Panc1 (cell line): ENCODE measurements around the gene SH2D3C. TPM values are rescaled to one million over a fixed set of nuclear protein-coding genes. Genes with fewer than 3 reads are reported as not detected.

Experiments used
- ATAC-seq: fragments of 200-7000 bp; cut with Tn5 transposase; 2 replicates; pipeline ENCODE4 v1.9.1; 2020; ENCODE audit warnings: mild to moderate bottlenecking, moderate library complexity
- BruUV-seq: library from RNA; stranded (reverse); fragments of 400-500 nt; replicated peaks from 2 replicates; lab custom pipeline; 2021; lab: Mats Ljungman, UMichigan
- CTCF ChIA-PET: fragments of 300-600 bp; sonication (Branson Sonifier 250); formaldehyde crosslinking; loops from one replicate; lab custom pipeline; 2022; ENCODE audit warnings: antibody characterized with exemption; lab: Charles Lee
- POLR2A ChIA-PET: fragments of 300-600 bp; sonication (Branson Sonifier 250); formaldehyde crosslinking; loops from one replicate; lab custom pipeline; 2022; ENCODE audit warnings: antibody characterized with exemption; lab: Charles Lee
- DNase-seq: peaks from one replicate; pipeline ENCODE4 v3.0.0-alpha.2; 2010; ENCODE audit warnings: low read depth, low spot score
- H3K27ac ChIP-seq: 2 replicates; pipeline ENCODE4 v1.5.1; 2011; ENCODE audit warnings: mild to moderate bottlenecking, low read length, inconsistent platforms
- H3K27me3 ChIP-seq: fragments of 200-500 bp; sonication (Bioruptor generic); 2 replicates; pipeline ENCODE4 v1.6.0; 2014; ENCODE audit warnings: low read length, inconsistent platforms; ENCODE audit not compliant: control insufficient read depth, insufficient read depth
- H3K36me3 ChIP-seq: fragments of 200-500 bp; sonication (Bioruptor generic); 2 replicates; pipeline ENCODE4 v1.5.1; 2014; ENCODE audit warnings: inconsistent platforms, mild to moderate bottlenecking, low read length, moderate library complexity; ENCODE audit not compliant: control insufficient read depth, insufficient read depth
- H3K4me1 ChIP-seq: 2 replicates; pipeline ENCODE4 v1.5.1; 2011; ENCODE audit warnings: inconsistent platforms, mild to moderate bottlenecking, low read length, moderate library complexity; ENCODE audit not compliant: control insufficient read depth, insufficient read depth
- H3K4me3 ChIP-seq, 2 experiments: 2 replicates each; pipeline ENCODE4 v1.5.1; 2011 to 2012; ENCODE audit warnings: low read depth in 2 of 2, low read length in 2 of 2, mild to moderate bottlenecking in 2 of 2, inconsistent platforms in 1 of 2, moderate library complexity in 1 of 2
- H3K9me3 ChIP-seq: fragments of 200-500 bp; sonication (Bioruptor generic); 2 replicates; pipeline ENCODE4 v1.5.1; 2014; ENCODE audit warnings: low read depth, mild to moderate bottlenecking, inconsistent platforms, low read length, moderate library complexity; ENCODE audit not compliant: control insufficient read depth, insufficient read depth
- POLR2AphosphoS5 ChIP-seq: IDR thresholded peaks from 2 replicates; pipeline ENCODE4 v1.6.1; 2012; ENCODE audit warnings: mild to moderate bottlenecking, low read depth, low read length, moderate library complexity
- REST ChIP-seq, 2 experiments: IDR thresholded peaks; 2 replicates each; pipeline ENCODE4 v1.6.1; 2011 to 2012; ENCODE audit warnings: low read depth in 2 of 2, control low read depth in 1 of 2, low read length in 1 of 2, mild to moderate bottlenecking in 1 of 2, moderate library complexity in 1 of 2; ENCODE audit not compliant: insufficient read depth in 1 of 2
- SIN3A ChIP-seq: IDR thresholded peaks from 2 replicates; pipeline ENCODE4 v1.6.1; 2012; ENCODE audit warnings: low read depth, mild to moderate bottlenecking, low read length, moderate library complexity, borderline replicate concordance; ENCODE audit not compliant: insufficient read depth
- TCF7L2 ChIP-seq: IDR thresholded peaks from 2 replicates; pipeline ENCODE4 v1.6.1; 2011; ENCODE audit warnings: mild to moderate bottlenecking, low read depth, low read length, inconsistent platforms
- in situ Hi-C: cut with HindIII; loops from 2 replicates; pipeline ENCODE4 v1.10.0; 2016; ENCODE audit warnings: low sequenced_read_pairs, low pct_unique_long_range_greater_than_20kb
- intact Hi-C: fragments of 100-400 bp; cut with micrococcal nuclease; formaldehyde crosslinking; loops from one replicate; pipeline ENCODE4 v1.10.0; 2022; ENCODE audit not compliant: unreplicated experiment
- total RNA-seq: library from RNA; stranded (reverse); gene quantifications from one replicate; pipeline ENCODE4 v1.2.1, GENCODE V29; 2021; ENCODE audit not compliant: unreplicated experiment
- TF ChIP-seq, protein P1 (sequence below): fragments of 450-650 bp; IDR thresholded peaks from 2 replicates; pipeline ENCODE4 v1.5.1; 2017; ENCODE audit warnings: mild to moderate bottlenecking

Gene SH2D3C
- total RNA-seq, 1 experiment from 2014 or later, result 0.49 TPM

GRCh38 chr9:127729522-127730256, 48.8 kb downstream of the SH2D3C start:
- no peak for TF ChIP-seq REST (IDR thresholded peaks at IDR 0.05; ENCODE audit: insufficient read depth in 1 of 2, low read depth in 2 of 2, low read length in 1 of 2)
- no peak for TF ChIP-seq POLR2AphosphoS5
- TF ChIP-seq, protein P1, sequence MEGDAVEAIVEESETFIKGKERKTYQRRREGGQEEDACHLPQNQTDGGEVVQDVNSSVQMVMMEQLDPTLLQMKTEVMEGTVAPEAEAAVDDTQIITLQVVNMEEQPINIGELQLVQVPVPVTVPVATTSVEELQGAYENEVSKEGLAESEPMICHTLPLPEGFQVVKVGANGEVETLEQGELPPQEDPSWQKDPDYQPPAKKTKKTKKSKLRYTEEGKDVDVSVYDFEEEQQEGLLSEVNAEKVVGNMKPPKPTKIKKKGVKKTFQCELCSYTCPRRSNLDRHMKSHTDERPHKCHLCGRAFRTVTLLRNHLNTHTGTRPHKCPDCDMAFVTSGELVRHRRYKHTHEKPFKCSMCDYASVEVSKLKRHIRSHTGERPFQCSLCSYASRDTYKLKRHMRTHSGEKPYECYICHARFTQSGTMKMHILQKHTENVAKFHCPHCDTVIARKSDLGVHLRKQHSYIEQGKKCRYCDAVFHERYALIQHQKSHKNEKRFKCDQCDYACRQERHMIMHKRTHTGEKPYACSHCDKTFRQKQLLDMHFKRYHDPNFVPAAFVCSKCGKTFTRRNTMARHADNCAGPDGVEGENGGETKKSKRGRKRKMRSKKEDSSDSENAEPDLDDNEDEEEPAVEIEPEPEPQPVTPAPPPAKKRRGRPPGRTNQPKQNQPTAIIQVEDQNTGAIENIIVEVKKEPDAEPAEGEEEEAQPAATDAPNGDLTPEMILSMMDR, result no peak
- Histone ChIP-seq H3K9me3 (no peaks in the 10 kb centered on the region), H3K27me3 (no peaks in the 10 kb centered on the region), H3K4me1 (no peaks in the 10 kb centered on the region), H3K36me3 (no peaks in the 10 kb centered on the region), H3K27ac (no peak overlapping the region), H3K4me3 (no peak overlapping the region)
- intact Hi-C loops (loop anchor here (10.0 kb wide), 1 partner anchor 145 kb away; no protein-coding TSS in a partner anchor), in situ Hi-C loops (no loop called here)
- POLR2A ChIA-PET, result interaction anchor here (0.6 kb wide), 1 partner anchor 426 kb away, joined by 9 read pairs; no protein-coding TSS in a partner anchor
- CTCF ChIA-PET, result interaction anchor here (1.0 kb wide), 1 partner anchor 129 kb away, joined by 7 read pairs; no protein-coding TSS in a partner anchor
- DNase-seq (no peak), ATAC-seq (no peak)
- no TSS peak for BruUV-seq

DNA sequence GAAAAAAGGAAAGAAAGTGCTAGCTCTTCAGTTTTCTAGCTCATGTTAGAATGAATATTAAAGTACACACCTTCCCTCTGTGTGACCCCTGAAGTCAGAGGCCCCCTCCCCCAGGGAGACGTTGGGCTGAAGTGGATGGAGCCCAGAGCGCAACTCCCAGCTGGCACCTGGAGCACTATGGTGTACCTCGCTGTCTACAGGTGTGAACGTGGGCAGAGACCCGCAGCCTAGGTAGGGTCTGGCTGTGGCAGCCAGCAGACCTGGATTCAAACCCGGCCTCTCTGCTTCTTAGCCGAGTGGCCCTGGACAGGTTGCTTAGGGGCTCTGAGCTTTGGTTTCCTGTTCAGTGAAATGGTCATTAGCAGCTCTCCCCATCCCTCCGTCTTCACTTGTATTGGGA, 49.7 kb downstream of the SH2D3C start:
- in situ Hi-C loops (no loop called here), intact Hi-C loops (no loop called here)
- POLR2A ChIA-PET, result interaction anchor here (0.6 kb wide), 1 partner anchor 425 kb away, joined by 9 read pairs; no protein-coding TSS in a partner anchor
- Histone ChIP-seq H3K36me3 (no peaks in the 10 kb centered on the region), H3K4me3 (no peak overlapping the region), H3K9me3 (no peaks in the 10 kb centered on the region), H3K27me3 (no peaks in the 10 kb centered on the region), H3K27ac (no peak overlapping the region), H3K4me1 (no peaks in the 10 kb centered on the region)
- ATAC-seq (no peak), DNase-seq (no peak)
- BruUV-seq, result no TSS peak
- CTCF ChIA-PET, result interaction anchor here (1.0 kb wide), 1 partner anchor 129 kb away, joined by 7 read pairs; no protein-coding TSS in a partner anchor
- no peak for TF ChIP-seq REST (IDR thresholded peaks at IDR 0.05; ENCODE audit: insufficient read depth in 1 of 2, low read depth in 2 of 2, low read length in 1 of 2)
- TF ChIP-seq POLR2AphosphoS5, result no peak
- TF ChIP-seq, protein P1, result no peak
- no peak for TF ChIP-seq TCF7L2
- TF ChIP-seq SIN3A, result no peak
